ENCODE results near the gene SOBP. TPM values are rescaled to one million over a fixed set of nuclear protein-coding genes. Genes with fewer than 3 reads are reported as not detected.
A peak's percentile ranks its signal among the peaks of the same experiment; 100 is the strongest.

Gene SOBP, protein sequence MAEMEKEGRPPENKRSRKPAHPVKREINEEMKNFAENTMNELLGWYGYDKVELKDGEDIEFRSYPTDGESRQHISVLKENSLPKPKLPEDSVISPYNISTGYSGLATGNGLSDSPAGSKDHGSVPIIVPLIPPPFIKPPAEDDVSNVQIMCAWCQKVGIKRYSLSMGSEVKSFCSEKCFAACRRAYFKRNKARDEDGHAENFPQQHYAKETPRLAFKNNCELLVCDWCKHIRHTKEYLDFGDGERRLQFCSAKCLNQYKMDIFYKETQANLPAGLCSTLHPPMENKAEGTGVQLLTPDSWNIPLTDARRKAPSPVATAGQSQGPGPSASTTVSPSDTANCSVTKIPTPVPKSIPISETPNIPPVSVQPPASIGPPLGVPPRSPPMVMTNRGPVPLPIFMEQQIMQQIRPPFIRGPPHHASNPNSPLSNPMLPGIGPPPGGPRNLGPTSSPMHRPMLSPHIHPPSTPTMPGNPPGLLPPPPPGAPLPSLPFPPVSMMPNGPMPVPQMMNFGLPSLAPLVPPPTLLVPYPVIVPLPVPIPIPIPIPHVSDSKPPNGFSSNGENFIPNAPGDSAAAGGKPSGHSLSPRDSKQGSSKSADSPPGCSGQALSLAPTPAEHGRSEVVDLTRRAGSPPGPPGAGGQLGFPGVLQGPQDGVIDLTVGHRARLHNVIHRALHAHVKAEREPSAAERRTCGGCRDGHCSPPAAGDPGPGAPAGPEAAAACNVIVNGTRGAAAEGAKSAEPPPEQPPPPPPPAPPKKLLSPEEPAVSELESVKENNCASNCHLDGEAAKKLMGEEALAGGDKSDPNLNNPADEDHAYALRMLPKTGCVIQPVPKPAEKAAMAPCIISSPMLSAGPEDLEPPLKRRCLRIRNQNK
- 13.3 TPM for total RNA-seq

DNA sequence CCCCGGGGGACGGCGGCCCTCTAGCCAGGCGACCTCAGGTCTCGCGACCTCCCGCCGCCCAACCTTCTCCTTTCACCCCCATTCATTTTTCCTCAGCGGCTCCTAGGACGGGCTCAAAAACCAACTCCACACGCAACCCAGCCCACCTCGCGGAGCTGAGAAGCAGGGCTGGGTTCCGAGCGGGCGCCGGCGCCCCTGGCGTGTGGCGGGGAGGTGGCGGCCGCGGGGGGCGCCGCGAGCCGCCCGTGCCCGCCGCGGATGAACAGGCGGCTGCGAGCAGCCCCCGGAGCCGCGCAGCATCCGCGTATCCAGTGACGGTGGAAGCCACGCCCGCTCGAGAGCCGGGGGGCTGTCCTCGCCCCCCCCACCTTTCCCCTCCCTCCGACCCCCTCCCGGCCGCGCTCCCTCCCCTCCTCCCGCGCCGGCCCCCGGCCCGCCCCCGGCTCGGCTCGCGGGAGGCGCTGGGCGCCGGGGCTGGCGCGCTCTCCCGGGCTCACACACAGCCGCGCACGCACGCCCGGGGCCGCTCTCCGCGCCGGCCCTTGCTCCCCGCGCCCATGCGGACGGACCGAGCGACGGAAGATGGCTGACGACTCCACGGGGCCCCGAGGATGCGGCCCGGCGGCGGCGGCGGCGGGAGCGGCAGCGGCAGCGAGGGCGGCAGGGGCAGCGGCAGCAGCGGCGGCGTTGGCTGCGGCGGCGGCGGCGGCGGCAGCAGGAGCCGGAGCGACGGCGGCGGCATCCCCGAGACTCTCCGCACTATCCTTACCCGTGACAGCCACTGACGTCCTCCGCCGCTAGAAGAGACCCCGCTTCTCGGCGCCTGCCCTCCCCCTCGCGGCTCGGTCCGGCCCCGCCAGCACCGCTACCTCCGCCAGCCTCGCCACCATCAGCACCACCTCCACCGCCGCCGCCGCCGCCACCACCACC lies at the start of gene SOBP:
SOBP (plus strand) TSS at position 482 of the 930 bp plus-strand sequence. CDS start 500 bp downstream, outside the sequence.
- TF ChIP-seq POLR2A (IDR thresholded peaks at IDR 0.05): peak in 1 of 2 donors; percentile 51
- no peak for TF ChIP-seq POLR2AphosphoS5 (IDR thresholded peaks at IDR 0.05; ENCODE audit: insufficient read depth in 1 of 2, low read depth in 1 of 2)
- Histone ChIP-seq H3K36me3 (no peaks in the 10 kb centered on the region), H3K4me1 (peaks cover 31% of the 10 kb centered on the region), H3K4me3 (peak within 1 kb of the TSS; percentile 72), H3K9me3 (no peaks in the 10 kb centered on the region), H3K27me3 (no peaks in the 10 kb centered on the region), H3K27ac (peak within 1 kb of the TSS; percentile 88)
- no peak for DNase-seq (ENCODE audit: extremely low spot score in 2 of 2)
- intact Hi-C loops (cut with DNase I): loop anchor here (10.0 kb wide), 1 partner anchor 175 kb away; no protein-coding TSS in a partner anchor

GRCh38 chr6:107440936-107441335 lies 49.0 kb upstream of the SOBP start:
- no peak for TF ChIP-seq CTCF (IDR thresholded peaks at IDR 0.05)
- no peak for TF ChIP-seq POLR2A (IDR thresholded peaks at IDR 0.05)
- TF ChIP-seq POLR2AphosphoS5 (IDR thresholded peaks at IDR 0.05; ENCODE audit: insufficient read depth in 1 of 2, low read depth in 1 of 2): no peak
- intact Hi-C loops (cut with DNase I): no loop called here
- H3K4me3 ChIP-seq: no peak overlapping the region

DNA sequence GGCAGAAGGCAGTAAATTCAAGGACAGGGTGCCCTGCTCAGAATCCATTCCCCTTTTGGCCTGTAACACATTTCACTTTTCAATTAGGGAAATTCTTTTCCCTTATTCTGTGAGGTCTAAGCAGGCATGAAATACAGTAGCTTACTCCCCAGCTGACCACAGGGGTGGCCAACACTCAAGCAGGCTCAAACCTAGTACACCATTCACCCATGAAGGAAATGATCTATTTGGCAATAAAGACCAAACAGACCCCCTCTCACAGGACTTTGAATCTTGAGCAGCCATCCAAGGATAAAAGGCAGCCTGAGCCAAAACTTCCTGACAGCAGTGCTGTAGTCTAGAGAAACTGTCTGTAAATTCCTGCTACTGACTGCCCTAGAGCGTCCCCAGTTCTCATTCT lies 48.2 kb upstream of the SOBP start:
- Histone ChIP-seq H3K27ac (no peak overlapping the region), H3K4me1 (no peaks in the 10 kb centered on the region), H3K27me3 (no peaks in the 10 kb centered on the region), H3K9me3 (no peaks in the 10 kb centered on the region), H3K4me3 (no peak overlapping the region), H3K36me3 (no peaks in the 10 kb centered on the region)
- intact Hi-C loops (cut with DNase I): no loop called here
- DNase-seq (ENCODE audit: extremely low spot score in 2 of 2): no peak
- TF ChIP-seq CTCF (IDR thresholded peaks at IDR 0.05): no peak
- TF ChIP-seq POLR2AphosphoS5 (IDR thresholded peaks at IDR 0.05; ENCODE audit: insufficient read depth in 1 of 2, low read depth in 1 of 2): no peak
- TF ChIP-seq POLR2A (IDR thresholded peaks at IDR 0.05): no peak

More at GRCh38 chr6:107440936-107441335, 49.0 kb upstream of the SOBP start:
- no peak for DNase-seq (ENCODE audit: extremely low spot score in 2 of 2)
- H3K4me1 ChIP-seq: peaks cover 3% of the 10 kb centered on the region
- H3K27ac ChIP-seq: no peak overlapping the region
- H3K9me3 ChIP-seq: no peaks in the 10 kb centered on the region
- H3K36me3 ChIP-seq: no peaks in the 10 kb centered on the region
- H3K27me3 ChIP-seq: no peaks in the 10 kb centered on the region

DNA sequence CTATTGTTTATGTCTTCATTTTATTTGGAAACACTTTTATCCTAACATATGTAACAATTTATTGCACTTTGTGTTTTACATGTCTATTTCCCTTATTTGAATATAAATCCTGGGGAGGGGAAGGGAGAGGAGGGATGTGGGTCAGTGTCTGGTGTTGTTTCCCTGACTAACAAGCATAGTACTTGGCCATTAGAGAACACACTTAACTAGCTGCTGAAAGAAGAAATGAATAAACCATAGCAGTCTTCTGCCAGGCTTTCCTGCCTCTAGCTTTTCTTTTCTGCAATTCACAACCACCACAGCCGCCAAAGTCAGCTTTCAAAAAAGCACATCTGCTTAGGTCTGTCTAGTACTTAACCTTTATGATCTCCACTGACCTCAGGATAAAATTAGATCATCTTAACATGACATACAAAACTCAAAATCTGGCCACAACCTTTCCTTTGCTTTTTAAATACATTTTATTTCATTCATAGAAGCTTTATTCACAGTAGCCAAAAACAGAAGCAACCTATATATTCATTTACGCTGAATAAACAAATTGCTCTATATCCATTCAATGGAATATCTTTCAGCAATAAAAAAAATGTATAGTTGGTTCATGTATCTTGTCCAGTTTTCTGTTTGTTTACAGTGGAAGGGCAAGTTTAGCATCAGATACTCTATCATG lies 46.8 kb upstream of the SOBP start:
- TF ChIP-seq CTCF (IDR thresholded peaks at IDR 0.05): no peak
- TF ChIP-seq POLR2AphosphoS5 (IDR thresholded peaks at IDR 0.05; ENCODE audit: insufficient read depth in 1 of 2, low read depth in 1 of 2): no peak
- no peak for TF ChIP-seq POLR2A (IDR thresholded peaks at IDR 0.05)
- H3K4me1 ChIP-seq: no peaks in the 10 kb centered on the region
- intact Hi-C loops (cut with DNase I): no loop called here
- DNase-seq (ENCODE audit: extremely low spot score in 2 of 2): no peak
- H3K4me3 ChIP-seq: no peak overlapping the region
- H3K36me3 ChIP-seq: no peaks in the 10 kb centered on the region
- peaks cover 8% of the 10 kb centered on the region for H3K9me3 ChIP-seq
- no peak overlapping the region for H3K27ac ChIP-seq
- no peaks in the 10 kb centered on the region for H3K27me3 ChIP-seq

Data from vagina (tissue), 2 donors.